ENCODE results near the gene GLE1. TPM values are rescaled to one million over a fixed set of nuclear protein-coding genes. Genes with fewer than 3 reads are reported as not detected.

Gene GLE1
- total RNA-seq, 2 experiments from 2014 or later = 8.0 to 8.4 TPM

DNA sequence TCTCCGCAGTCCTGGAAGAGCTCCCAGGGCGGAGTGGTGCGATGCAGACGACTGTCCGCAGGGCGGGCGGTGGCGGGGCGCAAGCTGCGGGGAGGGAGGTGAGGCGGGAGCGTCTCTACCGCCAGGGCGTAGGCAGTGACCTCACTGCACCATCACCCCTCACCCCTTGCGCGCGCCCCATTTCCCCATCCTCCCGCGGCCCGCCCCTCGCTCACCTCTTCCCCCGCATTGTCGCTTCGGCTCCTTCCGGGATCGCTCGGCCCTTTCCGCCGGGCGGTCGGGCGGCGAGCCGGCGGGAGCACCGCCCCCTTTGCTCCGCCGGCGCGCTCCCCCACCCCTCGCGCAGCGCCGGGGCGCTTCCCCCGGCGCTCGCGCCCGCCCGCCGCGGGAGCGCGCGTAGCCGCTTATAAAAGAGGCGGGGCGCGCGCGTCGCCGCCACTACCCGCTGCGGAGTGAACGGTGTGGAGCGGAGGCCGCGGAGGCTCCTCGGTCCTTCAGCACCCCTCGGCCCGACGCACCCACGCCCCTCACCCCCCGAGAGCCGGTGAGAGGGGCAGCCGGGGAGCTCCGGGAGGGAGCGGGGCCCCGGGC lies 47.7 kb downstream of the GLE1 start, which contains the start of gene SPTAN1:
TSS of gene SPTAN1 (plus strand) at position 435 of the 591 bp plus-strand sequence. CDS start 14,154 bp downstream, outside the sequence.
- Mint-ChIP-seq H3K9me3 (no peaks in the 10 kb centered on the region), H3K27ac (peak within 1 kb of the TSS; percentile 99), H3K4me3 (peak within 1 kb of the TSS; percentile 96), H3K36me3 (ENCODE audit: low read depth) (peaks cover 7% of the 10 kb centered on the region), H3K27me3 (no peaks in the 10 kb centered on the region), H3K4me1 (ENCODE audit: low read depth) (peaks cover 25% of the 10 kb centered on the region)
- Histone ChIP-seq H3K4me1 (ENCODE audit: insufficient read depth, low read length) (peaks cover 51% of the 10 kb centered on the region), H3K36me3 (ENCODE audit: insufficient read depth, low read length) (no peaks in the 10 kb centered on the region), H3K27ac (ENCODE audit: low read depth in 1 of 2, low read length in 2 of 2) (peak within 1 kb of the TSS; percentile 90), H3K4me3 (ENCODE audit: low read length) (peak within 1 kb of the TSS; percentile 84), H3K9me3 (ENCODE audit: control insufficient read depth in 1 of 2, insufficient read depth in 1 of 2, low read length in 2 of 2) (no peaks in the 10 kb centered on the region), H3K27me3 (ENCODE audit: control insufficient read depth in 1 of 2, insufficient read depth in 2 of 2, low read length in 2 of 2) (no peaks in the 10 kb centered on the region)
- ATAC-seq (ENCODE audit: poor library complexity) (peak; percentile 82), DNase-seq (peak; percentile 89 to 97 (median 96))
- TF ChIP-seq, protein P1, sequence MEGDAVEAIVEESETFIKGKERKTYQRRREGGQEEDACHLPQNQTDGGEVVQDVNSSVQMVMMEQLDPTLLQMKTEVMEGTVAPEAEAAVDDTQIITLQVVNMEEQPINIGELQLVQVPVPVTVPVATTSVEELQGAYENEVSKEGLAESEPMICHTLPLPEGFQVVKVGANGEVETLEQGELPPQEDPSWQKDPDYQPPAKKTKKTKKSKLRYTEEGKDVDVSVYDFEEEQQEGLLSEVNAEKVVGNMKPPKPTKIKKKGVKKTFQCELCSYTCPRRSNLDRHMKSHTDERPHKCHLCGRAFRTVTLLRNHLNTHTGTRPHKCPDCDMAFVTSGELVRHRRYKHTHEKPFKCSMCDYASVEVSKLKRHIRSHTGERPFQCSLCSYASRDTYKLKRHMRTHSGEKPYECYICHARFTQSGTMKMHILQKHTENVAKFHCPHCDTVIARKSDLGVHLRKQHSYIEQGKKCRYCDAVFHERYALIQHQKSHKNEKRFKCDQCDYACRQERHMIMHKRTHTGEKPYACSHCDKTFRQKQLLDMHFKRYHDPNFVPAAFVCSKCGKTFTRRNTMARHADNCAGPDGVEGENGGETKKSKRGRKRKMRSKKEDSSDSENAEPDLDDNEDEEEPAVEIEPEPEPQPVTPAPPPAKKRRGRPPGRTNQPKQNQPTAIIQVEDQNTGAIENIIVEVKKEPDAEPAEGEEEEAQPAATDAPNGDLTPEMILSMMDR (IDR thresholded peaks at IDR 0.05) = no peak
- CTCF ChIA-PET = interaction anchor here (1.2 kb wide), 1 partner anchor 266 kb away, joined by 3 read pairs; the partner anchor contains the start of gene ENDOG
- intact Hi-C loops (cut with DNase I, micrococcal nuclease) = loop anchor here (1.0 to 5.0 kb wide), 4 partner anchors 35 to 95 kb away; partner anchors contain the start of genes GLE1 (in 1 of the 2) and ODF2 (in 1 of the 2)
- POLR2A ChIA-PET = interaction anchor here (0.6 to 4.8 kb wide), 30 partner anchors 10 to 293 kb away, joined by 3 to 45 read pairs (median 4); partner anchors contain the start of genes ENDOG, GLE1, ODF2 and SET

- peak overlapping the region; percentile 84 for H3K4me3 ChIP-seq (ENCODE audit: low read length)
- ChIA-PET POLR2A (interaction anchor here (0.5 to 4.8 kb wide), 30 partner anchors 9 to 1285 kb away, joined by 3 to 45 read pairs (median 4); partner anchors contain the start of genes BBLN, ENDOG, GLE1 and ODF2), CTCF (no interaction called here)
- no peak overlapping the region for H3K4me3 Mint-ChIP-seq
- H3K9me3 Mint-ChIP-seq = no peaks in the 10 kb centered on the region
- no peaks in the 10 kb centered on the region for H3K9me3 ChIP-seq (ENCODE audit: control insufficient read depth in 1 of 2, insufficient read depth in 1 of 2, low read length in 2 of 2)
- DNase-seq (peak in 12 of 14 experiments; percentile 22 to 74 (median 42)), ATAC-seq (ENCODE audit: poor library complexity) (peak; percentile 12)
- no peaks in the 10 kb centered on the region for H3K27me3 Mint-ChIP-seq
- no peaks in the 10 kb centered on the region for H3K27me3 ChIP-seq (ENCODE audit: control insufficient read depth in 1 of 2, insufficient read depth in 2 of 2, low read length in 2 of 2)
- H3K36me3 ChIP-seq (ENCODE audit: insufficient read depth, low read length) = no peaks in the 10 kb centered on the region
- peaks cover 52% of the 10 kb centered on the region for H3K4me1 ChIP-seq (ENCODE audit: insufficient read depth, low read length)
- H3K27ac ChIP-seq (ENCODE audit: low read depth in 1 of 2, low read length in 2 of 2) = peak overlapping the region; percentile 23 to 61
- H3K36me3 Mint-ChIP-seq (ENCODE audit: low read depth) = peaks cover 7% of the 10 kb centered on the region
- intact Hi-C loops (cut with DNase I, micrococcal nuclease) = loop anchor here (1.0 to 5.0 kb wide), 4 partner anchors 34 to 96 kb away; partner anchors contain the start of genes GLE1 (in 1 of the 2) and ODF2 (in 1 of the 2)
- TF ChIP-seq, protein P1 (IDR thresholded peaks at IDR 0.05) = no peak
- H3K4me1 Mint-ChIP-seq (ENCODE audit: low read depth) = peaks cover 26% of the 10 kb centered on the region
- H3K27ac Mint-ChIP-seq = no peak overlapping the region
Measured at GRCh38 chr9:128552744-128553440, 48.4 kb downstream of the GLE1 start.

DNA sequence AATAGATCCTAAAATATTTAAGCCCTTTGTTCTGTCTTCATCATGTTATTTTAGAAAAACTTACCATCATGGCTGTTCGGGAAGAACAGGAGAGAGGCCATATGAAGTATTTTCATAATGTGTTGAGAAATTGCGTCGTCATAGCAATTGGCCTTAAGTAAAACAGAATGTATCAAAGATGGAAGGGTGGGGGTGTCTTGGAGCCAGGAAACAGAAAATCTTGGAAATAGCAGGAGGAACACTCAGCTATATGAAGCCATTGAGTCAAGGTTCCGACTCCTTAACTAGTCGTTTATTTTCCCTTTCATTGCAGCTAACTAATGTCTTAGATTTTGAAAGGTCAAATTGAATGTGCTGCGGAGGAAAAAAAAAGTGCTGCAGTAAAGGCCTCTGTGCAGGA lies 49.2 kb downstream of the GLE1 start:
- ChIA-PET CTCF (no interaction called here), POLR2A (interaction anchor here (0.7 to 4.8 kb wide), 16 partner anchors 8 to 394 kb away, joined by 3 to 45 read pairs (median 5); partner anchors contain the start of genes BBLN, GLE1, ODF2 and URM1)
- Mint-ChIP-seq H3K4me1 (ENCODE audit: low read depth) (peaks cover 34% of the 10 kb centered on the region), H3K9me3 (no peaks in the 10 kb centered on the region), H3K4me3 (no peak overlapping the region), H3K36me3 (ENCODE audit: low read depth) (peaks cover 7% of the 10 kb centered on the region), H3K27ac (no peak overlapping the region), H3K27me3 (no peaks in the 10 kb centered on the region)
- H3K36me3 ChIP-seq (ENCODE audit: insufficient read depth, low read length) = no peaks in the 10 kb centered on the region
- ATAC-seq (ENCODE audit: poor library complexity) = no peak
- DNase-seq = peak in 3 of 14 experiments; percentile 19 to 27 (median 23)
- H3K4me3 ChIP-seq (ENCODE audit: low read length) = peak overlapping the region; percentile 84
- peak overlapping the region in 1 of 2 donors; percentile 23 for H3K27ac ChIP-seq (ENCODE audit: low read depth in 1 of 2, low read length in 2 of 2)
- intact Hi-C loops (cut with DNase I, micrococcal nuclease) = loop anchor here (5.0 kb wide), 2 partner anchors 34 to 96 kb away; partner anchors contain the start of gene ODF2 (in 1 of the 2)
- no peaks in the 10 kb centered on the region for H3K9me3 ChIP-seq (ENCODE audit: control insufficient read depth in 1 of 2, insufficient read depth in 1 of 2, low read length in 2 of 2)
- H3K4me1 ChIP-seq (ENCODE audit: insufficient read depth, low read length) = peaks cover 58% of the 10 kb centered on the region
- TF ChIP-seq, protein P1 (IDR thresholded peaks at IDR 0.05) = no peak
- H3K27me3 ChIP-seq (ENCODE audit: control insufficient read depth in 1 of 2, insufficient read depth in 2 of 2, low read length in 2 of 2) = no peaks in the 10 kb centered on the region

Measured in CD4-positive, alpha-beta T cell (primary cell).